ENCODE measurements around the gene GNPNAT1. TPM values are rescaled to one million over a fixed set of nuclear protein-coding genes. Genes with fewer than 3 reads are reported as not detected.

GNPNAT1 gene
- total and polyA plus RNA-seq, 2 of the 4 experiments (the other 2 are of a cell fraction), result 19.4 to 30.5 TPM

GRCh38 chr14:52781629-52782028 is 9.8 kb downstream of the GNPNAT1 start:
- POLR2A ChIA-PET (ENCODE audit: unreplicated experiment), result no interaction called here
- no peaks in the 10 kb centered on the region for H3K27me3 ChIP-seq (ENCODE audit: control insufficient read depth, insufficient read depth, low read length)
- intact Hi-C loops (cut with micrococcal nuclease) (no loop called here), dilution Hi-C loops (cut with HindIII; ENCODE audit: low sequenced_read_pairs, unreplicated experiment) (no loop called here), in situ Hi-C loops (cut with MboI; ENCODE audit: low sequenced_read_pairs) (no loop called here)
- no peak overlapping the region for H2BK120ac ChIP-seq (ENCODE audit: low read depth, low read length)
- no peak overlapping the region for H2BK20ac ChIP-seq (ENCODE audit: low read depth, low read length)
- no peak overlapping the region for H2AK5ac ChIP-seq (ENCODE audit: low read depth, low read length)
- H3K4me3 ChIP-seq (ENCODE audit: insufficient read depth, low read depth, low read length), result no peak overlapping the region
- no TSS peak for BruUV-seq (replicated peaks)
- H3K56ac ChIP-seq (ENCODE audit: extremely low read depth, insufficient read depth, low read length), result no peak overlapping the region
- no peak overlapping the region for H2BK15ac ChIP-seq (ENCODE audit: low read depth, low read length)
- H3K9me1 ChIP-seq (ENCODE audit: insufficient read depth, low read length), result no peaks in the 10 kb centered on the region
- H3K36me3 ChIP-seq (ENCODE audit: control insufficient read depth, insufficient read depth, low read length), result peaks cover 11% of the 10 kb centered on the region
- ATAC-seq (ENCODE audit: low read depth) (no peak), DNase-seq (no peak)
- no peak overlapping the region for H4K5ac ChIP-seq (ENCODE audit: low read depth, low read length)
- H4K8ac ChIP-seq (ENCODE audit: low read depth in 2 of 2, low read length in 2 of 2), result no peak overlapping the region
- no peak overlapping the region for H3K23ac ChIP-seq (ENCODE audit: low read depth, low read length)
- CTCF ChIA-PET, result no interaction called here
- H2BK5ac ChIP-seq (ENCODE audit: low read depth, low read length, poor library complexity, severe bottlenecking), result no peak overlapping the region
- H4K91ac ChIP-seq (ENCODE audit: insufficient read depth, low read depth, low read length), result no peak overlapping the region
- H3K9ac ChIP-seq (ENCODE audit: low read depth, low read length), result no peak overlapping the region
- H3K79me1 ChIP-seq (ENCODE audit: low read depth in 1 of 2, low read length in 2 of 2), result peaks cover 6 to 25% of the 10 kb centered on the region in 2 experiments; a peak in 3 of 4 replicates
- H3K27ac ChIP-seq (ENCODE audit: insufficient read depth, low read length), result no peak overlapping the region
- H3K4ac ChIP-seq (ENCODE audit: low read depth, low read length), result no peak overlapping the region
- TF ChIP-seq NFE2L2 (IDR thresholded peaks at IDR 0.05; ENCODE audit: low read depth, low read length) (no peak), POLR2A (IDR thresholded peaks at IDR 0.05; ENCODE audit: low read depth, low read length) (no peak), FOS (IDR thresholded peaks at IDR 0.05; ENCODE audit: low read depth, low read length) (no peak), SMC3 (IDR thresholded peaks at IDR 0.05; ENCODE audit: low read depth, low read length) (no peak), CHD1 (IDR thresholded peaks at IDR 0.05; ENCODE audit: low read depth, low read length) (no peak), CTCF (conservative IDR thresholded peaks at IDR 0.05; ENCODE audit: low read depth, low read length) (no peak), RCOR1 (IDR thresholded peaks at IDR 0.05; ENCODE audit: insufficient replicate concordance, low read length) (no peak), RAD21 (IDR thresholded peaks at IDR 0.05; ENCODE audit: low read length) (no peak), CEBPB (IDR thresholded peaks at IDR 0.05; ENCODE audit: low read depth, low read length) (no peak), RFX5 (IDR thresholded peaks at IDR 0.05; ENCODE audit: low read depth, low read length) (no peak)
- TF ChIP-seq, protein P1, sequence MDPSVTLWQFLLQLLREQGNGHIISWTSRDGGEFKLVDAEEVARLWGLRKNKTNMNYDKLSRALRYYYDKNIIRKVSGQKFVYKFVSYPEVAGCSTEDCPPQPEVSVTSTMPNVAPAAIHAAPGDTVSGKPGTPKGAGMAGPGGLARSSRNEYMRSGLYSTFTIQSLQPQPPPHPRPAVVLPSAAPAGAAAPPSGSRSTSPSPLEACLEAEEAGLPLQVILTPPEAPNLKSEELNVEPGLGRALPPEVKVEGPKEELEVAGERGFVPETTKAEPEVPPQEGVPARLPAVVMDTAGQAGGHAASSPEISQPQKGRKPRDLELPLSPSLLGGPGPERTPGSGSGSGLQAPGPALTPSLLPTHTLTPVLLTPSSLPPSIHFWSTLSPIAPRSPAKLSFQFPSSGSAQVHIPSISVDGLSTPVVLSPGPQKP (IDR thresholded peaks at IDR 0.05; ENCODE audit: borderline replicate concordance, low read depth, low read length), result no peak
- TF ChIP-seq, protein P2, sequence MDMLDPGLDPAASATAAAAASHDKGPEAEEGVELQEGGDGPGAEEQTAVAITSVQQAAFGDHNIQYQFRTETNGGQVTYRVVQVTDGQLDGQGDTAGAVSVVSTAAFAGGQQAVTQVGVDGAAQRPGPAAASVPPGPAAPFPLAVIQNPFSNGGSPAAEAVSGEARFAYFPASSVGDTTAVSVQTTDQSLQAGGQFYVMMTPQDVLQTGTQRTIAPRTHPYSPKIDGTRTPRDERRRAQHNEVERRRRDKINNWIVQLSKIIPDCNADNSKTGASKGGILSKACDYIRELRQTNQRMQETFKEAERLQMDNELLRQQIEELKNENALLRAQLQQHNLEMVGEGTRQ (IDR thresholded peaks at IDR 0.05; ENCODE audit: low read depth, low read length), result no peak
- WGBS, 2 experiments (ENCODE audit: extremely low coverage in 2 of 2, insufficient read length in 1 of 2), result no CpG with 5 or more reads among the region's 1 CpG
- no peak overlapping the region for H3K18ac ChIP-seq (ENCODE audit: low read depth, low read length)
- no peak overlapping the region for H2AFZ ChIP-seq (replicated peaks; ENCODE audit: low read length, poor library complexity)
- H3K9me3 ChIP-seq (ENCODE audit: control insufficient read depth, insufficient read depth, low read length), result no peaks in the 10 kb centered on the region
- H3K4me1 ChIP-seq (ENCODE audit: control insufficient read depth, insufficient read depth, low read length), result no peaks in the 10 kb centered on the region
- no peak overlapping the region for H3K4me2 ChIP-seq (ENCODE audit: low read depth, low read length)
- no peak overlapping the region for H2AK9ac ChIP-seq (replicated peaks; ENCODE audit: low read depth, low read length, poor library complexity)
- no peaks in the 10 kb centered on the region for H4K20me1 ChIP-seq (ENCODE audit: insufficient read depth, low read length)
- H3K14ac ChIP-seq (replicated peaks; ENCODE audit: low read depth, low read length), result no peak overlapping the region

Measured in IMR-90 (cell line).